ENCODE data around the gene PIGQ.

The PIGQ gene

GRCh38 chr16:524274-525040, 45.3 kb upstream of the PIGQ start:
- H3K9me3 Mint-ChIP-seq: no peaks in the 10 kb centered on the region
- TF ChIP-seq CTCF (IDR thresholded peaks at IDR 0.05): no peak
- no peaks in the 10 kb centered on the region for H3K27me3 Mint-ChIP-seq (ENCODE audit: low read depth, poor library complexity)
- H3K4me1 Mint-ChIP-seq: peaks cover 27% of the 10 kb centered on the region
- H3K4me3 Mint-ChIP-seq: no peak overlapping the region
- DNase-seq: no peak
- H3K27ac Mint-ChIP-seq: peak overlapping the region; percentile 19
- H3K36me3 Mint-ChIP-seq (ENCODE audit: low read depth): peaks cover 12% of the 10 kb centered on the region

GRCh38 chr16:525123-525519, 44.6 kb upstream of the PIGQ start:
- Mint-ChIP-seq H3K36me3 (ENCODE audit: low read depth) (peaks cover 12% of the 10 kb centered on the region), H3K27me3 (ENCODE audit: low read depth, poor library complexity) (no peaks in the 10 kb centered on the region), H3K4me3 (peak overlapping the region; percentile 89), H3K27ac (peak overlapping the region; percentile 88), H3K9me3 (no peaks in the 10 kb centered on the region), H3K4me1 (peaks cover 34% of the 10 kb centered on the region)
- DNase-seq: no peak
- no peak for TF ChIP-seq CTCF (IDR thresholded peaks at IDR 0.05)

GRCh38 chr16:525520-526180, 44.1 kb upstream of the PIGQ start:
- TF ChIP-seq CTCF (IDR thresholded peaks at IDR 0.05): no peak
- peaks cover 38% of the 10 kb centered on the region for H3K4me1 Mint-ChIP-seq
- no peaks in the 10 kb centered on the region for H3K27me3 Mint-ChIP-seq (ENCODE audit: low read depth, poor library complexity)
- peaks cover 12% of the 10 kb centered on the region for H3K36me3 Mint-ChIP-seq (ENCODE audit: low read depth)
- peak overlapping the region; percentile 88 for H3K27ac Mint-ChIP-seq
- peak overlapping the region; percentile 89 for H3K4me3 Mint-ChIP-seq
- no peaks in the 10 kb centered on the region for H3K9me3 Mint-ChIP-seq
- DNase-seq: no peak

GRCh38 chr16:526181-527014, 43.4 kb upstream of the PIGQ start:
- Mint-ChIP-seq H3K27me3 (ENCODE audit: low read depth, poor library complexity) (no peaks in the 10 kb centered on the region), H3K27ac (peak overlapping the region; percentile 93), H3K4me3 (peak overlapping the region; percentile 89), H3K9me3 (no peaks in the 10 kb centered on the region), H3K4me1 (peaks cover 38% of the 10 kb centered on the region), H3K36me3 (ENCODE audit: low read depth) (peaks cover 12% of the 10 kb centered on the region)
- DNase-seq: peak; percentile 60
- TF ChIP-seq CTCF (IDR thresholded peaks at IDR 0.05): no peak

GRCh38 chr16:527015-527903, 42.5 kb upstream of the PIGQ start, which contains the start of gene CAPN15:
TSS of gene CAPN15 (plus strand) at chr16:527712. CDS start at chr16:546839, 19,127 bp downstream.
- peak within 1 kb of the TSS; percentile 89 for H3K4me3 Mint-ChIP-seq
- peaks cover 12% of the 10 kb centered on the region for H3K36me3 Mint-ChIP-seq (ENCODE audit: low read depth)
- peak within 1 kb of the TSS; percentile 93 for H3K27ac Mint-ChIP-seq
- H3K9me3 Mint-ChIP-seq: no peaks in the 10 kb centered on the region
- H3K27me3 Mint-ChIP-seq (ENCODE audit: low read depth, poor library complexity): no peaks in the 10 kb centered on the region
- H3K4me1 Mint-ChIP-seq: peaks cover 38% of the 10 kb centered on the region
- no peak for TF ChIP-seq CTCF (IDR thresholded peaks at IDR 0.05)
- DNase-seq: peak; percentile 90
